ENCODE measurements around the gene ABHD10.

ABHD10 gene

GRCh38 chr3:111967068-111967467 is 11.8 kb upstream of the ABHD10 start:
- DNase-seq, result peak; percentile 50

GRCh38 chr3:111967651-111968274 is 11.1 kb upstream of the ABHD10 start:
- peak; percentile 88 for DNase-seq

- DNase-seq, result no peak
These were observed 10.3 kb upstream of the ABHD10 start for GRCh38 chr3:111968319-111969054.

DNA sequence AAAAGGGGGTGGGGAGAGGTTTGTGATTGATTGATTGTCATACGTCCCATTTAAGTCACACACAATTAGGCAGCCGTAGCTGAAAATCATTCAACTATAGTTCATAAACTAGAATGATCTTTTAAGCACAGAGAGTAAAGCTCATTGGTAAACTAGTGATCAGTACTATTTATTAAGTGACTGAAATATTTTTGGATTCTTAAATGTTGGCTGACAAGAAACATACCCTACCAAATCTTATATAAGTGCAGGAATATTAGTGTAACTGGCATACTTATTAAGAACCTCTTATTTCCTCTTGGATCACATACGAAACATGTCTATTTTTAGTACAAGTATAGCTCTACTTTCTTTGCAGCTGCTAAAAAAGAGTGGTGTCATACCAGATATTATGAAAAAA is 8.4 kb upstream of the ABHD10 start:
- DNase-seq, result no peak

DNA sequence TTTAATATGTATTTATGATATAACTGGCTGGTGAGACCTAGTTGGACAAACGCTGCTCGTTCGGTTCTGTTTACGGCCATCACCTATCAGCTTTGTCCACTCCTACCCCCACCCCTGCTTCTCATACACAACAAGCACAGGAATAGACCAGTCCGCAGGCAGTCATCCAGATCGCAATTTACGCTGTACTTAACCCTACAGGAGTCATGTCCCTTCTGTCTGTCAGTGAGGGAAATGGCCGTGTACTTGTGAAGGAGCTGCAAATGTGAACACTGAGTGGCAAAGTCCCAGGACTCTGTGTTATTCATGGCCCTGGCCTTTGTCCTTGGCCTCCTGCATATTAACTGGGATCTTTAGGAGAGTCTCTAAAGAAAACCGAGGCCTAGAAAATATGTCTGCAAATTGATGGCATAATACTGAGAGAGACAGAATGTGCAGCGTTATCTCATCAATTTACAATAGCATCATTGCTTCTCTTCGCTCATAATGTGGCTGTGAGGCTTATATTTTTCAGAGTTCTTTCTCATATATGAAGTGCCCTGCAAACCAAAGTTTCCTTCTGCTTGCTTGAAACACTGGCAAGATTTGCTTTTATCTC is 7.2 kb upstream of the ABHD10 start:
- DNase-seq, result no peak

GRCh38 chr3:111972891-111973290 is 5.9 kb upstream of the ABHD10 start:
- DNase-seq, result no peak

- no peak for DNase-seq
These were observed 3.7 kb upstream of the ABHD10 start for GRCh38 chr3:111975131-111975530.

- DNase-seq, result no peak
These were observed 2.6 kb upstream of the ABHD10 start for GRCh38 chr3:111976254-111976653.

DNA sequence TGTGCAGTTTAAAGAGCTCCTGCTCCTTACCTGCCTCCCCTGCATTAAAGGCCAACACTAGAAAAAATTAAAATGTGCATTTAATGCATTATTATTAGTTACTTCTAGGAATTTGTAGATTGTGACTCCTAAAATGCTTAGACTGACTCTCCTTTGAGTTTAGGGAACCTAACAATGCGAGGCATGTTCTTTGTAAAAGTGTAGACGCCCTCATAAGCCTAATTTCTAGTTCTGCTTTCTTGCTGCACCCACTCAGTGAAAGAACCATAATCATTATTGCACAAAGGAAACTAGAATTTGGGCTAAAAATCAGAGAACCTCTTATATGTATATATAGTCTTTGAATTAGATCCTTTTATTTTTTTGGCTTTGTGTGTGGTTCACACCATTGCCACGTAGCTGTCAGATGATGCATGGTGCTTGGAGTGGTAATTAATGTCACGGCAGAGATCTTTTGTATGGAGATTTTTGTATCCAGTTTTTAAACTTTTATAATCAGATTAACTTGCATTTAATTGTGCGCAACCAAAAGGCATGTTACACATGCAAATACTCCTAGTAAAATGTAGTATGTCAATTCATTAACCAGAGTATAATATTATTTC is 710 bp downstream of the ABHD10 start:
- peak; percentile 70 for DNase-seq

- no peak for DNase-seq
These were observed 2.1 kb downstream of the ABHD10 start for GRCh38 chr3:111980716-111981456.

GRCh38 chr3:111981457-111981763 is 2.6 kb downstream of the ABHD10 start:
- DNase-seq, result no peak

DNA sequence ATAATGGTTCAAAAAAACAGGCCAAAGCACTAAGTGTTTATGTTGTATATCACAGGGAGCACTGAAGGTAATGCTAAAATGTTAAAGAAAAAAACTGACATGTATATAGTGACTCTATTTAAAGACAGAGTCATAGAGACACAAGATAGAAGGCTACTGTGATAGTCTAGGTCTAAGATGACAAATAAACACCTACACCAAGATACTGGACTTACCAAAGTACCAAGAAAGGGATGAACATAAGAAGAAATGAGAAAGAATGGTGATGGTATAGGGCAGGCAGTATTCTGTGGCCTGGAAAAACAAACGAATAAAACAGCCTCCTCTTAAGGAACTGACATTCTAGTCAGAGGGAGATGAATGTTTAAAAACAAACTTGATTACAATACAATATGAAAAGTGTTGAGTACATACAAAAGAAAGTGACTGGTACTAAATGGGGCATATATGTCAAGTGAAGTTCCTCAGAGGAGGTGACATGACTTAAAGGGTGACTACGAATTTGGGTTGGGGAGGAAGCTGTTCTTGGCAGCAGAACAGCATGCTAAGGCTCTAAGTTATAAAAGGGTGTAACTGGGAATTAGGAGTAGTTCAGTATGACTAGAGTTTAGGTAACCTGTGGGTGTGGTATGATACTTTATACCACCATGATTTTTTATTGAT is 5.9 kb downstream of the ABHD10 start:
- no peak for DNase-seq

GRCh38 chr3:111986800-111987199 is 8.0 kb downstream of the ABHD10 start:
- no peak for DNase-seq

GRCh38 chr3:111989061-111989678 is 10.3 kb downstream of the ABHD10 start:
- DNase-seq, result peak; percentile 62

DNA sequence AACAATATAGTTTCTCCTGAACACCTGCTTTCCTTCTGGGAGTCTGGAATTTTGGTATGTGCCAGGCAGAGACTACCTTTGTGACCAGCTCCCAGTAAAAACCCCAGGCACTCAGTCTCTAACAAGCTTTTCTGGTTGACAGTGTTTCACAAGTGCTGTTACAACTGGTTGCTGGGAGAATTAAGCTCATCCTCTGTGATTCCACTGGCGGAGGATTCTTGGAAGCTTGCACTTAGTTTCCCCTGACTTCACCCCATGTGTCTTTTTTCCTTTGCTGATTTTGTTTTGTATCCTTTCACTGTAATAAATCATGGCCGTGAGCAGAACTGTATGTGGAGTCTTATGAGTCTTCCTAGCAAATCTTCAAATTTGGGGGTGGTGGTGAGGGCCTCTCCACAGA is 14.2 kb downstream of the ABHD10 start:
- DNase-seq, result no peak

- DNase-seq, result no peak
These were observed 20.0 kb downstream of the ABHD10 start, which contains the start of gene TAGLN3 for GRCh38 chr3:111998636-111999483. TAGLN3 (plus strand) TSS chr3:111998922; CDS start chr3:111999423, 501 bp downstream.

DNA sequence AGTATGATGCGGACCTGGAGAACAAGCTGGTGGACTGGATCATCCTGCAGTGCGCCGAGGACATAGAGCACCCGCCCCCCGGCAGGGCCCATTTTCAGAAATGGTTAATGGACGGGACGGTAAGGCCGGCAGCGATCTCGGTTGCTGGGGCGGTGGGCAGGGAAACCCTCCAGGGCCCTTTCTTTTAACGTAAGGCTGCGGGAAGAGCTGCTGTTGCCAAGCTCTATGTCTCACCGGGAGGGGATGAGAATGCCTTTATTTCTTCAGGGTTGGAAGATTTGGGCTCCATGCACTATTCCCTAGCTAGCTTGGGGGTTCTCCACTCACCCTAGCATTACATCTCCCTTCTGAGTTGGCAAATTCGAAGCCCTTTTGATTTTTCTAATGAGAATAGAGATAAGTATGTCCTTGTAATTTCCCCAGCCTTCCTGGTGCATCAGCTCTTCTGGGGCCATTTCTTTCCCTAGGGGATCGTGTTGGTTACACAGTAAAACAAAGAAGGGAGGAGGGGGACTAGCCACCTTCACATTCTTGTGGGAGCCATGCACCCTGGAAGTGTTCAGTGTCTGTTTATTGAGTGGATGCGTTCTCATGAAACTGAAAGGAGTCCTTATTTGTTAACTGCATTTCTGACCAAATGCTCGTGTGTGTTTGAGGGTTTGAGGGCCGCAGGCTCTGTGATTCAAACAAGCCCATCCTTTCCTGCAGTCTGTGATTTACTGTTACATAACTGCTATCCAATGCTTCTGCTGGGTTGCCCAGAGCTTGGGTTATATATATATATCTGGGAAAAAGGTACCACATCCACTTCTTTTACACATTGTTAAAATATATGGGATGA is 20.9 kb downstream of the ABHD10 start:
- no peak for DNase-seq

GRCh38 chr3:112000367-112000771 is 21.5 kb downstream of the ABHD10 start:
- DNase-seq, result no peak

DNA sequence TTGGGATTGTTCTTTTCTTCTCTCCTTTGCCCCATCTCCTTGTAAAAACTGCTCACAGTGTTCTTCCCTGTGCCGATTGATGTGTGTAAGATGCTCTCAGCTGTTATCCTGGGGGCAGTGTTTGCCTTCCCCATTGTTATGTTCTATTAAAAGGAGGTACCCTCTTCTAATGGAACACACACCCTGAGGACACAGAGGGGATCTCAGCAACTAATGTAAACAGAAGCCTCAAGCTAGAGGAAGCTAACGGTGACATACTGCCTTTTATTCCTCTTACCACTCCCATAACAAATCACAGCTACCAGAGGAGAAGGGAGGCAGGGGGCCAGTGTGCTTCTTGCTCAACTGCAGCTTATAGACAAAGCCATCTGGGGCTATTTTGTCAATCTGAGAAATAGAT is 22.1 kb downstream of the ABHD10 start:
- no peak for DNase-seq

GRCh38 chr3:112001526-112001925 is 22.7 kb downstream of the ABHD10 start:
- no peak for DNase-seq

Measured in suppressor macrophage treated with lipopolysaccharide for 4 hours (primary cell).